ENCODE measurements around the gene UCK1.

Gene UCK1

GRCh38 chr9:131487621-131488031 is 43.4 kb downstream of the UCK1 start:
- 94% methylated on average over 14 of the region's 14 CpGs for WGBS
- H3K36me3 ChIP-seq (ENCODE audit: insufficient read depth, low read length), result peaks cover 100% of the 10 kb centered on the region
- H3K9me3 ChIP-seq (ENCODE audit: insufficient read depth, low read depth, low read length), result no peaks in the 10 kb centered on the region
- no peaks in the 10 kb centered on the region for H3K27me3 ChIP-seq (ENCODE audit: insufficient read depth, low read length)
- no peak overlapping the region for H3K4me3 ChIP-seq (ENCODE audit: low read length)
- H3K9ac ChIP-seq (ENCODE audit: low read depth, low read length), result no peak overlapping the region
- H3K4me1 ChIP-seq (ENCODE audit: insufficient read depth, low read length), result no peaks in the 10 kb centered on the region
- H3K27ac ChIP-seq (ENCODE audit: low read depth, low read length), result no peak overlapping the region

GRCh38 chr9:131487001-131487400 is 44.1 kb downstream of the UCK1 start:
- no peaks in the 10 kb centered on the region for H3K4me1 ChIP-seq (ENCODE audit: insufficient read depth, low read length)
- 99% methylated on average over 9 of the region's 9 CpGs for WGBS
- H3K27ac ChIP-seq (ENCODE audit: low read depth, low read length), result no peak overlapping the region
- no peak overlapping the region for H3K9ac ChIP-seq (ENCODE audit: low read depth, low read length)
- no peaks in the 10 kb centered on the region for H3K27me3 ChIP-seq (ENCODE audit: insufficient read depth, low read length)
- no peak overlapping the region for H3K4me3 ChIP-seq (ENCODE audit: low read length)
- no peaks in the 10 kb centered on the region for H3K9me3 ChIP-seq (ENCODE audit: insufficient read depth, low read depth, low read length)
- H3K36me3 ChIP-seq (ENCODE audit: insufficient read depth, low read length), result peaks cover 100% of the 10 kb centered on the region

GRCh38 chr9:131485728-131486422 is 45.2 kb downstream of the UCK1 start:
- Histone ChIP-seq H3K27me3 (ENCODE audit: insufficient read depth, low read length) (no peaks in the 10 kb centered on the region), H3K4me3 (ENCODE audit: low read length) (no peak overlapping the region), H3K36me3 (ENCODE audit: insufficient read depth, low read length) (peaks cover 98% of the 10 kb centered on the region), H3K4me1 (ENCODE audit: insufficient read depth, low read length) (no peaks in the 10 kb centered on the region), H3K27ac (ENCODE audit: low read depth, low read length) (no peak overlapping the region), H3K9ac (ENCODE audit: low read depth, low read length) (no peak overlapping the region), H3K9me3 (ENCODE audit: insufficient read depth, low read depth, low read length) (no peaks in the 10 kb centered on the region)
- 92% methylated on average over 19 of the region's 19 CpGs for WGBS

GRCh38 chr9:131485206-131485605 is 45.9 kb downstream of the UCK1 start:
- Histone ChIP-seq H3K27ac (ENCODE audit: low read depth, low read length) (no peak overlapping the region), H3K4me1 (ENCODE audit: insufficient read depth, low read length) (no peaks in the 10 kb centered on the region), H3K36me3 (ENCODE audit: insufficient read depth, low read length) (peaks cover 98% of the 10 kb centered on the region), H3K9ac (ENCODE audit: low read depth, low read length) (no peak overlapping the region), H3K4me3 (ENCODE audit: low read length) (no peak overlapping the region), H3K9me3 (ENCODE audit: insufficient read depth, low read depth, low read length) (no peaks in the 10 kb centered on the region), H3K27me3 (ENCODE audit: insufficient read depth, low read length) (no peaks in the 10 kb centered on the region)
- 91% methylated on average over 12 of the region's 12 CpGs for WGBS

GRCh38 chr9:131484560-131485185 is 46.4 kb downstream of the UCK1 start:
- no peak overlapping the region for H3K27ac ChIP-seq (ENCODE audit: low read depth, low read length)
- H3K9ac ChIP-seq (ENCODE audit: low read depth, low read length), result no peak overlapping the region
- H3K4me3 ChIP-seq (ENCODE audit: low read length), result no peak overlapping the region
- H3K9me3 ChIP-seq (ENCODE audit: insufficient read depth, low read depth, low read length), result no peaks in the 10 kb centered on the region
- no peaks in the 10 kb centered on the region for H3K27me3 ChIP-seq (ENCODE audit: insufficient read depth, low read length)
- H3K36me3 ChIP-seq (ENCODE audit: insufficient read depth, low read length), result peaks cover 98% of the 10 kb centered on the region
- 96% methylated on average over 15 of the region's 15 CpGs for WGBS
- H3K4me1 ChIP-seq (ENCODE audit: insufficient read depth, low read length), result no peaks in the 10 kb centered on the region

- no peaks in the 10 kb centered on the region for H3K4me1 ChIP-seq (ENCODE audit: insufficient read depth, low read length)
- H3K27ac ChIP-seq (ENCODE audit: low read depth, low read length), result no peak overlapping the region
- H3K9ac ChIP-seq (ENCODE audit: low read depth, low read length), result no peak overlapping the region
- WGBS, result 97% methylated on average over 7 of the region's 7 CpGs
- peaks cover 98% of the 10 kb centered on the region for H3K36me3 ChIP-seq (ENCODE audit: insufficient read depth, low read length)
- H3K4me3 ChIP-seq (ENCODE audit: low read length), result no peak overlapping the region
- no peaks in the 10 kb centered on the region for H3K9me3 ChIP-seq (ENCODE audit: insufficient read depth, low read depth, low read length)
- H3K27me3 ChIP-seq (ENCODE audit: insufficient read depth, low read length), result no peaks in the 10 kb centered on the region
These were observed 47.0 kb downstream of the UCK1 start for GRCh38 chr9:131484051-131484445.

- Histone ChIP-seq H3K9ac (ENCODE audit: low read depth, low read length) (no peak overlapping the region), H3K4me3 (ENCODE audit: low read length) (no peak overlapping the region), H3K36me3 (ENCODE audit: insufficient read depth, low read length) (peaks cover 98% of the 10 kb centered on the region), H3K27ac (ENCODE audit: low read depth, low read length) (no peak overlapping the region), H3K4me1 (ENCODE audit: insufficient read depth, low read length) (no peaks in the 10 kb centered on the region), H3K9me3 (ENCODE audit: insufficient read depth, low read depth, low read length) (no peaks in the 10 kb centered on the region), H3K27me3 (ENCODE audit: insufficient read depth, low read length) (no peaks in the 10 kb centered on the region)
- WGBS, result 91% methylated on average over 9 of the region's 9 CpGs
These were observed 47.6 kb downstream of the UCK1 start for GRCh38 chr9:131483319-131484050.

- H3K9ac ChIP-seq (ENCODE audit: low read depth, low read length), result no peak overlapping the region
These were observed 48.6 kb downstream of the UCK1 start for GRCh38 chr9:131482343-131483006.

GRCh38 chr9:131481441-131482342 is 49.4 kb downstream of the UCK1 start:
- H3K27ac ChIP-seq (ENCODE audit: low read depth, low read length), result no peak overlapping the region
- 96% methylated on average over 19 of the region's 19 CpGs for WGBS

More at GRCh38 chr9:131482343-131483006, 48.6 kb downstream of the UCK1 start:
- peaks cover 96% of the 10 kb centered on the region for H3K36me3 ChIP-seq (ENCODE audit: insufficient read depth, low read length)
- no peaks in the 10 kb centered on the region for H3K9me3 ChIP-seq (ENCODE audit: insufficient read depth, low read depth, low read length)
- H3K27ac ChIP-seq (ENCODE audit: low read depth, low read length), result no peak overlapping the region
- H3K4me1 ChIP-seq (ENCODE audit: insufficient read depth, low read length), result no peaks in the 10 kb centered on the region
- H3K27me3 ChIP-seq (ENCODE audit: insufficient read depth, low read length), result no peaks in the 10 kb centered on the region
- WGBS, result 95% methylated on average over 24 of the region's 24 CpGs
- H3K4me3 ChIP-seq (ENCODE audit: low read length), result no peak overlapping the region

GRCh38 chr9:131480258-131480657 is 50.8 kb downstream of the UCK1 start:
- no peak overlapping the region for H3K4me3 ChIP-seq (ENCODE audit: low read length)
- WGBS, result 97% methylated on average over 1 of the region's 1 CpG
- H3K27me3 ChIP-seq (ENCODE audit: insufficient read depth, low read length), result no peaks in the 10 kb centered on the region
- no peak overlapping the region for H3K27ac ChIP-seq (ENCODE audit: low read depth, low read length)
- H3K9me3 ChIP-seq (ENCODE audit: insufficient read depth, low read depth, low read length), result no peaks in the 10 kb centered on the region
- no peak overlapping the region for H3K9ac ChIP-seq (ENCODE audit: low read depth, low read length)
- H3K36me3 ChIP-seq (ENCODE audit: insufficient read depth, low read length), result peaks cover 96% of the 10 kb centered on the region
- no peaks in the 10 kb centered on the region for H3K4me1 ChIP-seq (ENCODE audit: insufficient read depth, low read length)

More at GRCh38 chr9:131481441-131482342, 49.4 kb downstream of the UCK1 start:
- no peaks in the 10 kb centered on the region for H3K4me1 ChIP-seq (ENCODE audit: insufficient read depth, low read length)
- H3K36me3 ChIP-seq (ENCODE audit: insufficient read depth, low read length), result peaks cover 96% of the 10 kb centered on the region
- H3K4me3 ChIP-seq (ENCODE audit: low read length), result no peak overlapping the region
- no peak overlapping the region for H3K9ac ChIP-seq (ENCODE audit: low read depth, low read length)
- no peaks in the 10 kb centered on the region for H3K9me3 ChIP-seq (ENCODE audit: insufficient read depth, low read depth, low read length)
- no peaks in the 10 kb centered on the region for H3K27me3 ChIP-seq (ENCODE audit: insufficient read depth, low read length)

Data from HUES64 (cell line).